GM23338 (cell line): ENCODE data around the gene NCK2. TPM values are rescaled to one million over a fixed set of nuclear protein-coding genes. Genes with fewer than 3 reads are reported as not detected.

ENCODE experiments used
- ATAC-seq: fragments of 200-7000 bp; cut with Tn5 transposase; 3 replicates; pipeline ENCODE4 v1.9.1; 2020
- DNase-seq: peaks from one replicate; pipeline ENCODE4 v3.0.0-alpha.2; 2015; ENCODE audit warnings: low spot score
- H2AFZ ChIP-seq: fragments of 200-600 bp; sonication (generic); 2 replicates; pipeline ENCODE4 v1.8.0; 2016; ENCODE audit warnings: antibody characterized with exemption, mild to moderate bottlenecking, moderate library complexity
- H3F3A ChIP-seq: fragments of 200-600 bp; sonication (generic); replicated peaks from 2 replicates; pipeline ENCODE4 v1.8.0; 2017; ENCODE audit warnings: antibody characterized with exemption, mixed run types, low read depth
- H3K27ac ChIP-seq: fragments of 200-600 bp; sonication (generic); 2 replicates; pipeline ENCODE4 v1.6.1; 2016; ENCODE audit warnings: low read depth
- H3K27me3 ChIP-seq: fragments of 200-600 bp; sonication (generic); 2 replicates; pipeline ENCODE4 v1.8.0; 2016; ENCODE audit warnings: mild to moderate bottlenecking, mixed run types, moderate library complexity; ENCODE audit not compliant: insufficient read depth
- H3K36me3 ChIP-seq: fragments of 200-600 bp; sonication (generic); 2 replicates; pipeline ENCODE4 v1.8.0; 2016; ENCODE audit warnings: mild to moderate bottlenecking; ENCODE audit not compliant: insufficient read depth
- H3K4me1 ChIP-seq: fragments of 200-600 bp; sonication (generic); 2 replicates; pipeline ENCODE4 v1.8.0; 2016; ENCODE audit warnings: mild to moderate bottlenecking, moderate library complexity; ENCODE audit not compliant: insufficient read depth
- H3K4me2 ChIP-seq: fragments of 200-600 bp; sonication (generic); 2 replicates; pipeline ENCODE4 v1.7.1; 2017; ENCODE audit warnings: mixed run types
- H3K4me3 ChIP-seq: fragments of 200-600 bp; sonication (generic); 2 replicates; pipeline ENCODE4 v1.6.1; 2016; ENCODE audit warnings: mixed run types
- H3K79me2 ChIP-seq: fragments of 200-600 bp; sonication (generic); replicated peaks from 2 replicates; pipeline ENCODE4 v1.8.0; 2017; ENCODE audit warnings: mild to moderate bottlenecking; ENCODE audit not compliant: insufficient read depth
- H3K9me2 ChIP-seq: fragments of 200-600 bp; sonication (generic); 2 replicates; pipeline ENCODE4 v1.8.0; 2017; ENCODE audit not compliant: insufficient read depth
- H4K20me1 ChIP-seq: fragments of 200-600 bp; sonication (generic); replicated peaks from 2 replicates; pipeline ENCODE4 v1.8.0; 2017; ENCODE audit warnings: mild to moderate bottlenecking; ENCODE audit not compliant: insufficient read depth
- H3K27ac Mint-ChIP-seq: 2 replicates; pipeline ENCODE4 v1.8.0; 2020; ENCODE audit warnings: inconsistent platforms, mild to moderate bottlenecking, moderate library complexity, mixed read lengths
- H3K27me3 Mint-ChIP-seq: 3 replicates; pipeline ENCODE4 v1.8.0; 2022; ENCODE audit warnings: low read depth, mild to moderate bottlenecking, moderate library complexity, mixed read lengths, inconsistent platforms; ENCODE audit not compliant: insufficient read depth, poor library complexity
- H3K36me3 Mint-ChIP-seq: 3 replicates; pipeline ENCODE4 v1.8.0; 2021; ENCODE audit warnings: low read depth, mild to moderate bottlenecking, inconsistent platforms, moderate library complexity, mixed read lengths
- H3K4me1 Mint-ChIP-seq: 3 replicates; pipeline ENCODE4 v1.8.0; 2020; ENCODE audit warnings: mild to moderate bottlenecking, inconsistent platforms, mixed read lengths
- H3K4me3 Mint-ChIP-seq: 3 replicates; pipeline ENCODE4 v1.8.0; 2021; ENCODE audit warnings: moderate library complexity, mild to moderate bottlenecking, inconsistent platforms, mixed read lengths
- H3K9me3 Mint-ChIP-seq: 3 replicates; pipeline ENCODE4 v1.8.0; 2020; ENCODE audit warnings: moderate library complexity, mild to moderate bottlenecking, inconsistent platforms, mixed read lengths
- CREB1 ChIP-seq: fragments of 250-450 bp; sonication (Bioruptor Pico); IDR thresholded peaks from 2 replicates; pipeline ENCODE4 v1.5.0; 2020; ENCODE audit warnings: low read depth, mild to moderate bottlenecking, moderate library complexity
- EZH2 ChIP-seq: fragments of 200-600 bp; sonication (generic); IDR thresholded peaks from one replicate; pipeline ENCODE4 v1.8.0; 2017; ENCODE audit warnings: antibody characterized with exemption, mild to moderate bottlenecking, low read depth; ENCODE audit not compliant: unreplicated experiment
- JUNB ChIP-seq: IDR thresholded peaks from one replicate; pipeline ENCODE4 v1.6.1; 2016; ENCODE audit warnings: antibody characterized with exemption; ENCODE audit not compliant: unreplicated experiment
- NANOG ChIP-seq: IDR thresholded peaks from 2 replicates; pipeline ENCODE4 v1.6.1; 2016; ENCODE audit warnings: antibody characterized with exemption, borderline replicate concordance
- POLR2AphosphoS5 ChIP-seq: IDR thresholded peaks from 2 replicates; pipeline ENCODE4 v1.6.1; 2016; ENCODE audit warnings: antibody characterized with exemption, low read depth
- STAT1 ChIP-seq: IDR thresholded peaks from one replicate; pipeline ENCODE4 v1.6.1; 2016; ENCODE audit warnings: antibody characterized with exemption; ENCODE audit not compliant: unreplicated experiment
- ZNF462 ChIP-seq: fragments of 250-450 bp; sonication (Bioruptor Pico); IDR thresholded peaks from 2 replicates; pipeline ENCODE4 v1.5.0; 2020; ENCODE audit warnings: mild to moderate bottlenecking, moderate library complexity
- polyA plus RNA-seq: library from polyadenylated mRNA; unstranded; fragments of >200 nt; fragmentation: Nextera tagmentation; extraction: Ambion mirVana; gene quantifications from 2 replicates; pipeline ENCODE4 v1.2.1, GENCODE V29; 2016
- total RNA-seq: library from RNA; depleted of rRNA; stranded (reverse); fragments of >200 nt; shearing (Covaris generic); gene quantifications from 2 replicates; pipeline ENCODE4 v1.2.3, GENCODE V29; 2014
- TF ChIP-seq, protein P1 (sequence below): IDR thresholded peaks from one replicate; pipeline ENCODE4 v1.6.1; 2018; ENCODE audit warnings: antibody characterized with exemption; ENCODE audit not compliant: unreplicated experiment
- TF ChIP-seq, protein P2 (sequence below), 2 experiments: fragments of 200-600 bp in 1 of 2; sonication (generic) in 1 of 2; conservative IDR thresholded peaks; 2 replicates each; pipeline versions ENCODE4 v1.5.1 to v1.6.1; 2016 to 2017; ENCODE audit warnings: antibody characterized with exemption in 2 of 2, low read depth in 2 of 2, mild to moderate bottlenecking in 2 of 2, moderate library complexity in 1 of 2

NCK2 gene
- total and polyA plus RNA-seq, 2 experiments from 2014 or later, result 26.9 to 59.9 TPM

DNA sequence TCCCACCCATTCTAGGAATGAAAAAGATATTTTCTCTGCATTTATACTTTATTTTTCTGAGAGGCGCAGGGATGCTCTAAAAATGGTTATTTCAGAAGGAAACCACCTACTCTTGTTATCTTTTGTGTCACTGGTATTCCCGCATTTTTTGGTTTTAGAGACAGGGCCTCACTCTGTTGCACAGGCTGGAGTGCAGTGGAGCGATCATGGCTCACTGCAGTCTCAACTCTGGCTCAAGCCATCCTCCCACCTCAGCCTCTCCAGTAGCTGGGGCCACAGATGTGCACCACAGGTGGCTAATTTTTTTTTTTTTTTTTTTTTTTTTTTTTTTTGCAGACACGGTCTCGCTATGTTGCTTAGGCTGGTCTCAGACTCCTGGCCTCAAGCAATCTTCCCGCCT lies 135.9 kb downstream of the NCK2 start (continued):
- TF ChIP-seq ZNF462 (CRISPR knock-in tag), result no peak
- no peak for TF ChIP-seq JUNB
- no peak for TF ChIP-seq NANOG
- no peak for TF ChIP-seq STAT1
- no peak for TF ChIP-seq CREB1 (CRISPR knock-in tag)

GRCh38 chr2:105881286-105882136 lies 136.8 kb downstream of the NCK2 start:
- Histone ChIP-seq H3F3A (no peaks in the 10 kb centered on the region), H3K4me2 (no peak overlapping the region), H3K9me2 (no peaks in the 10 kb centered on the region), H4K20me1 (peaks cover 6% of the 10 kb centered on the region; the same call in 1 of the 2 replicates), H2AFZ (no peak overlapping the region), H3K4me3 (no peak overlapping the region), H3K36me3 (no peaks in the 10 kb centered on the region), H3K27ac (no peak overlapping the region), H3K79me2 (peaks cover 44% of the 10 kb centered on the region), H3K27me3 (no peaks in the 10 kb centered on the region), H3K4me1 (peaks cover 12% of the 10 kb centered on the region)
- Mint-ChIP-seq H3K9me3 (no peaks in the 10 kb centered on the region), H3K27ac (0 out of 2 replicates have a peak overlapping the region, but pooled peaks have one; percentile 51), H3K4me1 (peaks cover 20% of the 10 kb centered on the region), H3K36me3 (peaks cover 5% of the 10 kb centered on the region; the same call in 1 of the 3 replicates), H3K27me3 (peaks cover 3% of the 10 kb centered on the region), H3K4me3 (no peak overlapping the region)
- no peak for DNase-seq
- TF ChIP-seq EZH2 (no peak), CREB1 (CRISPR knock-in tag) (no peak), POLR2AphosphoS5 (no peak)
- TF ChIP-seq, protein P1, sequence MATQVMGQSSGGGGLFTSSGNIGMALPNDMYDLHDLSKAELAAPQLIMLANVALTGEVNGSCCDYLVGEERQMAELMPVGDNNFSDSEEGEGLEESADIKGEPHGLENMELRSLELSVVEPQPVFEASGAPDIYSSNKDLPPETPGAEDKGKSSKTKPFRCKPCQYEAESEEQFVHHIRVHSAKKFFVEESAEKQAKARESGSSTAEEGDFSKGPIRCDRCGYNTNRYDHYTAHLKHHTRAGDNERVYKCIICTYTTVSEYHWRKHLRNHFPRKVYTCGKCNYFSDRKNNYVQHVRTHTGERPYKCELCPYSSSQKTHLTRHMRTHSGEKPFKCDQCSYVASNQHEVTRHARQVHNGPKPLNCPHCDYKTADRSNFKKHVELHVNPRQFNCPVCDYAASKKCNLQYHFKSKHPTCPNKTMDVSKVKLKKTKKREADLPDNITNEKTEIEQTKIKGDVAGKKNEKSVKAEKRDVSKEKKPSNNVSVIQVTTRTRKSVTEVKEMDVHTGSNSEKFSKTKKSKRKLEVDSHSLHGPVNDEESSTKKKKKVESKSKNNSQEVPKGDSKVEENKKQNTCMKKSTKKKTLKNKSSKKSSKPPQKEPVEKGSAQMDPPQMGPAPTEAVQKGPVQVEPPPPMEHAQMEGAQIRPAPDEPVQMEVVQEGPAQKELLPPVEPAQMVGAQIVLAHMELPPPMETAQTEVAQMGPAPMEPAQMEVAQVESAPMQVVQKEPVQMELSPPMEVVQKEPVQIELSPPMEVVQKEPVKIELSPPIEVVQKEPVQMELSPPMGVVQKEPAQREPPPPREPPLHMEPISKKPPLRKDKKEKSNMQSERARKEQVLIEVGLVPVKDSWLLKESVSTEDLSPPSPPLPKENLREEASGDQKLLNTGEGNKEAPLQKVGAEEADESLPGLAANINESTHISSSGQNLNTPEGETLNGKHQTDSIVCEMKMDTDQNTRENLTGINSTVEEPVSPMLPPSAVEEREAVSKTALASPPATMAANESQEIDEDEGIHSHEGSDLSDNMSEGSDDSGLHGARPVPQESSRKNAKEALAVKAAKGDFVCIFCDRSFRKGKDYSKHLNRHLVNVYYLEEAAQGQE, result no peak
- TF ChIP-seq, protein P2, sequence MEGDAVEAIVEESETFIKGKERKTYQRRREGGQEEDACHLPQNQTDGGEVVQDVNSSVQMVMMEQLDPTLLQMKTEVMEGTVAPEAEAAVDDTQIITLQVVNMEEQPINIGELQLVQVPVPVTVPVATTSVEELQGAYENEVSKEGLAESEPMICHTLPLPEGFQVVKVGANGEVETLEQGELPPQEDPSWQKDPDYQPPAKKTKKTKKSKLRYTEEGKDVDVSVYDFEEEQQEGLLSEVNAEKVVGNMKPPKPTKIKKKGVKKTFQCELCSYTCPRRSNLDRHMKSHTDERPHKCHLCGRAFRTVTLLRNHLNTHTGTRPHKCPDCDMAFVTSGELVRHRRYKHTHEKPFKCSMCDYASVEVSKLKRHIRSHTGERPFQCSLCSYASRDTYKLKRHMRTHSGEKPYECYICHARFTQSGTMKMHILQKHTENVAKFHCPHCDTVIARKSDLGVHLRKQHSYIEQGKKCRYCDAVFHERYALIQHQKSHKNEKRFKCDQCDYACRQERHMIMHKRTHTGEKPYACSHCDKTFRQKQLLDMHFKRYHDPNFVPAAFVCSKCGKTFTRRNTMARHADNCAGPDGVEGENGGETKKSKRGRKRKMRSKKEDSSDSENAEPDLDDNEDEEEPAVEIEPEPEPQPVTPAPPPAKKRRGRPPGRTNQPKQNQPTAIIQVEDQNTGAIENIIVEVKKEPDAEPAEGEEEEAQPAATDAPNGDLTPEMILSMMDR (conservative IDR thresholded peaks at IDR 0.05; ENCODE audit: low read depth in 2 of 2), result peak in 1 of 2 experiments; percentile 29; a peak in 1 of 4 replicates
- no peak; the same call in none of the 3 replicates for ATAC-seq
